ENCODE results near the gene METTL14.

The METTL14 gene

DNA sequence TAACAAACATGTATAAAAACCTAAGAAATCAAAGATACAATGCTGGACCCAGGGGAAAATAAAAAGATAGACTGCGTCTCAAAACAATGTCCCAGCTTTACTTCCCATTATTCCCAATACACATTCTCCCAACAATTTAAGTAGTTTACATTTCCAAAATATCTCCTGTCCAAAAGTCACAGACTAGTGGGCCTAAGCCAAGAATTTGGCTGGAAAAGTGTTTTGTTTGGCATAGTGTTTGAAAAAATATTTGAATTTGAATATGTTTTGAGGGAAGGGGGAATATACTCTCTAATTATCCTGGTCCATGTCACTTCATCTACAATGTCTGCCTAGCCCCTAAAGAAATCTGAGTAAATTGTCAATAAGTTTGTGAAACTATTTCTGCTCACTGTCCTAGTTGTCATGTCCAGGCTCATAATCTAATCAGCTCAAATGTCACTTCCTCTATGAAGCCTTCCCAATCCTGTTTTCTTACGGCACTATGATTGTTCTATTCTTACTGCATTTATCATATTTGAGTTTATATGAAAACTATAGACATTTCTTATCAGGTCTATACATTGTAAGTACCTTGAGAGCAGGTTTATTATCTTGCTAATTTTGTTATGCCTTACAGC is 76.3 kb downstream of the METTL14 start:
- Histone ChIP-seq H4K20me1 (ENCODE audit: insufficient read depth, low read length) (no peaks in the 10 kb centered on the region), H3K27me3 (replicated peaks; ENCODE audit: insufficient read depth, low read length) (no peaks in the 10 kb centered on the region), H3F3A (ENCODE audit: insufficient read depth, low read length) (peaks cover 28% of the 10 kb centered on the region), H3K27ac (ENCODE audit: low read length) (peak overlapping the region; percentile 92), H2AFZ (ENCODE audit: low read length) (no peak overlapping the region), H3K4me3 (ENCODE audit: low read length) (peak overlapping the region; percentile 36), H3K9ac (ENCODE audit: low read length) (peak overlapping the region; percentile 43; the same call in 1 of the 2 replicates), H3K79me2 (ENCODE audit: low read length) (peaks cover 22% of the 10 kb centered on the region), H3K9me3 (replicated peaks; ENCODE audit: insufficient read depth, low read length) (no peaks in the 10 kb centered on the region), H3K36me3 (replicated peaks; ENCODE audit: insufficient read depth, low read length) (peaks cover 19% of the 10 kb centered on the region; the same call in 1 of the 2 replicates), H3K4me1 (ENCODE audit: low read length) (peaks cover 31% of the 10 kb centered on the region), H3K9me2 (replicated peaks; ENCODE audit: insufficient read depth, low read length) (no peaks in the 10 kb centered on the region), H3K4me2 (ENCODE audit: low read depth, low read length) (peak overlapping the region; percentile 77)
- no peak for DNase-seq
- TF ChIP-seq EZH2 (optimal IDR thresholded peaks at IDR 0.05; ENCODE audit: low read depth, low read length): no peak
- TF ChIP-seq EZH2phosphoT487 (IDR thresholded peaks at IDR 0.05; ENCODE audit: low read length): no peak
- TF ChIP-seq, protein P1, sequence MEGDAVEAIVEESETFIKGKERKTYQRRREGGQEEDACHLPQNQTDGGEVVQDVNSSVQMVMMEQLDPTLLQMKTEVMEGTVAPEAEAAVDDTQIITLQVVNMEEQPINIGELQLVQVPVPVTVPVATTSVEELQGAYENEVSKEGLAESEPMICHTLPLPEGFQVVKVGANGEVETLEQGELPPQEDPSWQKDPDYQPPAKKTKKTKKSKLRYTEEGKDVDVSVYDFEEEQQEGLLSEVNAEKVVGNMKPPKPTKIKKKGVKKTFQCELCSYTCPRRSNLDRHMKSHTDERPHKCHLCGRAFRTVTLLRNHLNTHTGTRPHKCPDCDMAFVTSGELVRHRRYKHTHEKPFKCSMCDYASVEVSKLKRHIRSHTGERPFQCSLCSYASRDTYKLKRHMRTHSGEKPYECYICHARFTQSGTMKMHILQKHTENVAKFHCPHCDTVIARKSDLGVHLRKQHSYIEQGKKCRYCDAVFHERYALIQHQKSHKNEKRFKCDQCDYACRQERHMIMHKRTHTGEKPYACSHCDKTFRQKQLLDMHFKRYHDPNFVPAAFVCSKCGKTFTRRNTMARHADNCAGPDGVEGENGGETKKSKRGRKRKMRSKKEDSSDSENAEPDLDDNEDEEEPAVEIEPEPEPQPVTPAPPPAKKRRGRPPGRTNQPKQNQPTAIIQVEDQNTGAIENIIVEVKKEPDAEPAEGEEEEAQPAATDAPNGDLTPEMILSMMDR (IDR thresholded peaks at IDR 0.05; ENCODE audit: low read length): no peak

DNA sequence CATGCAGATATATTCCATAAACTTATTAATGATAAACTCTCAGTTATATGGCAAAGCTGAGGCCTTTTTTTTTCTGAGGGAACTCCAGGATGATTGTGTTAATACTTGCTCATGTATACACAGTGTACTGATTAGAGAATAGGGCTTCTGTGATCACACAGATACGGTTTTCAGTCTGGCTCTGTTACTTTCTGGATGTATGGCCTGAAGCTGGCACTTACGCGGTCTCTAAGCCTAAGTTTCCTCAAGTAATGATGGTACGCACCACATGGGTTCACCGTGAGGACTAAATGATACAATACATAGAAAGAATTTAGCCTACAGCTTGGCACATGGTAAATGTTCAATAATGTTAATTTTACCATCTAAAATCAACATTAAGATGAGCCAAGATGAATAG is 77.0 kb downstream of the METTL14 start:
- Histone ChIP-seq H3K9ac (ENCODE audit: low read length) (no peak overlapping the region), H3K4me2 (ENCODE audit: low read depth, low read length) (peak overlapping the region; percentile 77; the same call in 1 of the 2 replicates), H3F3A (ENCODE audit: insufficient read depth, low read length) (peaks cover 28% of the 10 kb centered on the region), H3K27ac (ENCODE audit: low read length) (peak overlapping the region; percentile 92; the same call in 1 of the 2 replicates), H3K36me3 (replicated peaks; ENCODE audit: insufficient read depth, low read length) (peaks cover 19% of the 10 kb centered on the region; the same call in 1 of the 2 replicates), H3K27me3 (replicated peaks; ENCODE audit: insufficient read depth, low read length) (no peaks in the 10 kb centered on the region), H3K9me3 (replicated peaks; ENCODE audit: insufficient read depth, low read length) (no peaks in the 10 kb centered on the region), H3K9me2 (replicated peaks; ENCODE audit: insufficient read depth, low read length) (no peaks in the 10 kb centered on the region), H3K79me2 (ENCODE audit: low read length) (peaks cover 22% of the 10 kb centered on the region), H3K4me3 (ENCODE audit: low read length) (no peak overlapping the region), H3K4me1 (ENCODE audit: low read length) (peaks cover 31% of the 10 kb centered on the region), H2AFZ (ENCODE audit: low read length) (no peak overlapping the region), H4K20me1 (ENCODE audit: insufficient read depth, low read length) (no peaks in the 10 kb centered on the region)
- DNase-seq: no peak
- TF ChIP-seq, protein P1 (IDR thresholded peaks at IDR 0.05; ENCODE audit: low read length): no peak
- TF ChIP-seq EZH2 (optimal IDR thresholded peaks at IDR 0.05; ENCODE audit: low read depth, low read length) (no peak), EZH2phosphoT487 (IDR thresholded peaks at IDR 0.05; ENCODE audit: low read length) (no peak)

DNA sequence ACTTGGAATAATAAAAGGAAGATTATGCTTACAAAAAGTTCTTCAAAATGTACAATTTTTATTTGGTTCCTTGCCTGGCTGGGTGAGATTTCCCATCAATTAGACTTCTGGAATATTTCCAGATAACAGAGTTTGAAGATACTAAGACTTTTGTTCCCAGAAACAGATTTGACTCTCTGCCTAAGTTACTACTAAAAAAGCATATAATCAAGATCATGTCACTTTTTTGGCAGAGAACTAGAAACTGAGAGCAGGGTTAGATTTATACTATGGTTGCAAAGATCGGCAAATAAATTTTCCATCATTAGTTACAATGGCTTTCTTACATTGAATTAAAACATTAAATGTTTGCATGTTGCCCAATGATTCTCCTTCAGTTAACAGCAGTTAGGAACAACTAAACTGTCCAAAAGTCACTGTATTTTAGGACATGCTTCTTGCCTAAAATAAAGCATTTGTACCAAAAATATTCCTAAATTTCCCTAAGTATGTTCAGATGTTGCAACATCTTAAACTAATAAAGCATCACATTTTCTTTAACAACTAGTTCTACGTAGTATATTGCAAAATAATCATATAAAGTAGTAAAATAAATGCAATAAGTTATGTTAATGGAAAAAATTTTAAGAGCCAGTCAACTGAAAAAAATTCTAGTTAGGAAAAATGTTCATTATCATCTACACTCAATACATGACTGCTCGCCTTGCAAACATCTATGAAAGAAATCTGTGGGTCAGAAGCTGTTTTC is 77.7 kb downstream of the METTL14 start:
- Histone ChIP-seq H3K27me3 (replicated peaks; ENCODE audit: insufficient read depth, low read length) (no peaks in the 10 kb centered on the region), H3K9me3 (replicated peaks; ENCODE audit: insufficient read depth, low read length) (no peaks in the 10 kb centered on the region), H3K9me2 (replicated peaks; ENCODE audit: insufficient read depth, low read length) (no peaks in the 10 kb centered on the region), H3K4me1 (ENCODE audit: low read length) (peaks cover 31% of the 10 kb centered on the region), H4K20me1 (ENCODE audit: insufficient read depth, low read length) (no peaks in the 10 kb centered on the region), H2AFZ (ENCODE audit: low read length) (no peak overlapping the region), H3K9ac (ENCODE audit: low read length) (no peak overlapping the region), H3K4me3 (ENCODE audit: low read length) (no peak overlapping the region), H3K36me3 (replicated peaks; ENCODE audit: insufficient read depth, low read length) (peaks cover 17% of the 10 kb centered on the region; the same call in 1 of the 2 replicates), H3F3A (ENCODE audit: insufficient read depth, low read length) (peaks cover 28% of the 10 kb centered on the region), H3K27ac (ENCODE audit: low read length) (no peak overlapping the region), H3K79me2 (ENCODE audit: low read length) (peaks cover 15% of the 10 kb centered on the region), H3K4me2 (ENCODE audit: low read depth, low read length) (no peak overlapping the region)
- TF ChIP-seq, protein P1 (IDR thresholded peaks at IDR 0.05; ENCODE audit: low read length): no peak
- TF ChIP-seq EZH2phosphoT487 (IDR thresholded peaks at IDR 0.05; ENCODE audit: low read length): no peak
- TF ChIP-seq EZH2 (optimal IDR thresholded peaks at IDR 0.05; ENCODE audit: low read depth, low read length): no peak
- DNase-seq: no peak

All from MM.1S (cell line).